Liver (tissue), 9 donors: ENCODE data around the gene RPS27A. TPM values are rescaled to one million over a fixed set of nuclear protein-coding genes. Genes with fewer than 3 reads are reported as not detected.

Experiments
- DNase-seq: peaks from one replicate; pipeline ENCODE4 v3.0.0-alpha.2; 2017; ENCODE audit warnings: low spot score
- H3K27ac ChIP-seq, 2 donors: one replicate each; pipeline ENCODE4 v1.7.0; 2013; ENCODE audit warnings: inconsistent platforms in 2 of 2, low read length in 2 of 2, control low read depth in 1 of 2, low read depth in 1 of 2, mild to moderate bottlenecking in 1 of 2
- H3K27me3 ChIP-seq, 4 donors: one replicate each; pipeline versions ENCODE4 v1.6.1 to v1.7.0; 2013; ENCODE audit warnings: low read length in 3 of 4, inconsistent platforms in 1 of 4, mild to moderate bottlenecking in 1 of 4, moderate library complexity in 1 of 4; ENCODE audit not compliant: control insufficient read depth in 4 of 4, insufficient read depth in 4 of 4
- H3K36me3 ChIP-seq, 4 donors: one replicate each; pipeline versions ENCODE4 v1.6.1 to v1.7.0; 2013; ENCODE audit warnings: low read length in 3 of 4, mild to moderate bottlenecking in 3 of 4, low read depth in 1 of 4, moderate library complexity in 1 of 4; ENCODE audit not compliant: control insufficient read depth in 4 of 4, insufficient read depth in 3 of 4
- H3K4me1 ChIP-seq, 4 donors: one replicate each; pipeline versions ENCODE4 v1.6.1 to v1.7.0; 2013; ENCODE audit warnings: low read length in 3 of 4, mild to moderate bottlenecking in 3 of 4, moderate library complexity in 1 of 4; ENCODE audit not compliant: control insufficient read depth in 4 of 4, insufficient read depth in 4 of 4
- H3K4me3 ChIP-seq, 3 donors: one replicate each; pipeline versions ENCODE4 v1.6.1 to v1.7.0; 2013; ENCODE audit warnings: low read length in 3 of 3, control low read depth in 1 of 3, low read depth in 1 of 3, mild to moderate bottlenecking in 1 of 3
- H3K9ac ChIP-seq, 2 donors: one replicate each; pipeline ENCODE4 v1.7.0; 2013; ENCODE audit warnings: low read length in 2 of 2, mild to moderate bottlenecking in 2 of 2, moderate library complexity in 2 of 2, control low read depth in 1 of 2, low read depth in 1 of 2
- H3K9me3 ChIP-seq, 4 donors: one replicate each; pipeline versions ENCODE4 v1.6.1 to v1.7.0; 2013; ENCODE audit warnings: low read length in 3 of 4; ENCODE audit not compliant: control insufficient read depth in 4 of 4
- EGR1 ChIP-seq, 2 donors: IDR thresholded peaks; 2 replicates each; pipeline ENCODE4 v1.6.1; 2016 to 2018; ENCODE audit warnings: antibody characterized with exemption in 2 of 2, low read depth in 2 of 2
- FOXA2 ChIP-seq: IDR thresholded peaks from 2 replicates; pipeline ENCODE4 v1.6.1; 2016; ENCODE audit warnings: antibody characterized with exemption
- GABPA ChIP-seq, 2 donors: IDR thresholded peaks in 1 of 2; conservative IDR thresholded peaks in 1 of 2; 2 replicates each; pipeline ENCODE4 v1.6.1; 2016; ENCODE audit warnings: antibody characterized with exemption in 2 of 2, mild to moderate bottlenecking in 1 of 2, moderate library complexity in 1 of 2
- HNF4A ChIP-seq, 2 donors: conservative IDR thresholded peaks; 2 replicates each; pipeline ENCODE4 v1.6.1; 2016; ENCODE audit warnings: antibody characterized with exemption in 2 of 2, mild to moderate bottlenecking in 2 of 2
- HNF4G ChIP-seq: IDR thresholded peaks from 2 replicates; pipeline ENCODE4 v1.6.1; 2016; ENCODE audit warnings: antibody characterized with exemption
- JUND ChIP-seq, 2 donors: IDR thresholded peaks; 2 replicates each; pipeline ENCODE4 v1.6.1; 2016; ENCODE audit warnings: antibody characterized with exemption in 2 of 2
- RAD21 ChIP-seq, 2 donors: IDR thresholded peaks; 2 replicates each; pipeline ENCODE4 v1.6.1; 2016; ENCODE audit warnings: antibody characterized with exemption in 2 of 2, mild to moderate bottlenecking in 2 of 2
- SP1 ChIP-seq: IDR thresholded peaks from 2 replicates; pipeline ENCODE4 v1.6.1; 2018; ENCODE audit warnings: antibody characterized with exemption, mild to moderate bottlenecking
- TAF1 ChIP-seq: conservative IDR thresholded peaks from 2 replicates; pipeline ENCODE4 v1.6.1; 2016; ENCODE audit warnings: antibody characterized with exemption, mild to moderate bottlenecking
- YY1 ChIP-seq: IDR thresholded peaks from 2 replicates; pipeline ENCODE4 v1.6.1; 2016; ENCODE audit warnings: antibody characterized with exemption, mild to moderate bottlenecking
- WGBS: extraction: QIAGEN DNeasy Blood & Tissue Kit; methylation state at CpG from one replicate; pipeline ENCODE4 v1.1.7; 2013; 5-methylcytosine and 5-hydroxymethylcytosine counted together
- polyA plus RNA-seq, 2 donors: library from polyadenylated mRNA; stranded (reverse) in 1 of 2; unstranded in 1 of 2; fragments of 200-250 nt in 1 of 2; fragments of >200 nt in 1 of 2; fragmentation: Nextera tagmentation in 1 of 2; extraction: Ambion mirVana in 1 of 2; gene quantifications; one replicate each; pipeline versions ENCODE4 v1.2.1 to v1.2.3, GENCODE V29; 2013 to 2015
- total RNA-seq, 2 donors: library from RNA; depleted of rRNA; stranded (reverse); fragments of >200 nt; gene quantifications; one replicate each; pipeline ENCODE4 v1.2.3, GENCODE V29; 2014
- TF ChIP-seq, protein P1 (sequence below): IDR thresholded peaks from 2 replicates; pipeline ENCODE4 v1.6.1; 2016; ENCODE audit warnings: antibody characterized with exemption
- TF ChIP-seq, protein P2 (sequence below): fragments of 150-350 bp; IDR thresholded peaks from 2 replicates; pipeline ENCODE4 v1.5.1; 2017; ENCODE audit warnings: improper control_type of control experiment, low read depth, low read length; ENCODE audit not compliant: missing input control
- TF ChIP-seq, protein P3 (sequence below): IDR thresholded peaks from 2 replicates; pipeline ENCODE4 v1.6.1; 2016; ENCODE audit warnings: antibody characterized with exemption
- TF ChIP-seq, protein P4 (sequence below): IDR thresholded peaks from 2 replicates; pipeline ENCODE4 v1.6.1; 2016; ENCODE audit warnings: antibody characterized with exemption
- donor health status: healthy.
- donor health status: healthy.
- donor health status: healthy.
- donor health status: healthy.
- donor health status: healthy.

RPS27A gene
- total and polyA plus RNA-seq, 4 donors: 225 to 655 (median 490) TPM

DNA sequence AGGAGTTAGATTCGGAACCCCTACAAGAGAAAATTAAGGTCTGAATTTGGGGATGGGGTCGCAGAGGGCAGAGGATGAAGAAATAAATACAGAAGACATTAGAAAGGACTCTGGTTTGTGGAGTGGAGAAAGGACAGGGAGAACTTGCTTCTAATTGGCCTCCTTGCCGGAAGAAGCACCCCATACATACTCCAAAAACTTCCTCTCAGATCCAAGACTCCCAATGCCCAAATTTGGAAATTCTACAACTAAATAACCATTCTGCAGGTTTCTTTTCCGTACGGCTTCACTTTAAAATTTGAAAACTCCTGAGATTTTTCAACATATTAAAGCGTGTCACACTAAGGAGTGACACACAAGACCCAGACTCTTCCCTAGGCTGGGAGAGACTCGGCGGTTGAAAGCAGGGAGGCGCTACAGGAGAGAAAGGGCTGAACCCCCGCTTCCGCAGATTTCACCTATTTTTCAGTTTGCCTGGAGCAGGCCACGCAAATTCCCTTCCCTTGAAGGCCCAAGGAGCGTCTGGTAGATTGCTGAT, 873 bp upstream of the RPS27A start:
- Histone ChIP-seq H3K36me3 (peaks cover 7 to 22% (median 18%) of the 10 kb centered on the region in 4 donors), H3K4me1 (peaks cover 2 to 21% (median 11%) of the 10 kb centered on the region in 4 donors), H3K27me3 (no peaks in the 10 kb centered on the region), H3K4me3 (peak overlapping the region; percentile 69 to 99 (median 98)), H3K9ac (peak overlapping the region; percentile 62 to 79), H3K27ac (peak overlapping the region; percentile 89 to 96), H3K9me3 (no peaks in the 10 kb centered on the region)
- no peak for DNase-seq
- 9% methylated on average over 13 of the region's 13 CpGs for WGBS
- TF ChIP-seq, protein P1, sequence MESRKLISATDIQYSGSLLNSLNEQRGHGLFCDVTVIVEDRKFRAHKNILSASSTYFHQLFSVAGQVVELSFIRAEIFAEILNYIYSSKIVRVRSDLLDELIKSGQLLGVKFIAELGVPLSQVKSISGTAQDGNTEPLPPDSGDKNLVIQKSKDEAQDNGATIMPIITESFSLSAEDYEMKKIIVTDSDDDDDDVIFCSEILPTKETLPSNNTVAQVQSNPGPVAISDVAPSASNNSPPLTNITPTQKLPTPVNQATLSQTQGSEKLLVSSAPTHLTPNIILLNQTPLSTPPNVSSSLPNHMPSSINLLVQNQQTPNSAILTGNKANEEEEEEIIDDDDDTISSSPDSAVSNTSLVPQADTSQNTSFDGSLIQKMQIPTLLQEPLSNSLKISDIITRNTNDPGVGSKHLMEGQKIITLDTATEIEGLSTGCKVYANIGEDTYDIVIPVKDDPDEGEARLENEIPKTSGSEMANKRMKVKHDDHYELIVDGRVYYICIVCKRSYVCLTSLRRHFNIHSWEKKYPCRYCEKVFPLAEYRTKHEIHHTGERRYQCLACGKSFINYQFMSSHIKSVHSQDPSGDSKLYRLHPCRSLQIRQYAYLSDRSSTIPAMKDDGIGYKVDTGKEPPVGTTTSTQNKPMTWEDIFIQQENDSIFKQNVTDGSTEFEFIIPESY: no peak
- TF ChIP-seq, protein P2, sequence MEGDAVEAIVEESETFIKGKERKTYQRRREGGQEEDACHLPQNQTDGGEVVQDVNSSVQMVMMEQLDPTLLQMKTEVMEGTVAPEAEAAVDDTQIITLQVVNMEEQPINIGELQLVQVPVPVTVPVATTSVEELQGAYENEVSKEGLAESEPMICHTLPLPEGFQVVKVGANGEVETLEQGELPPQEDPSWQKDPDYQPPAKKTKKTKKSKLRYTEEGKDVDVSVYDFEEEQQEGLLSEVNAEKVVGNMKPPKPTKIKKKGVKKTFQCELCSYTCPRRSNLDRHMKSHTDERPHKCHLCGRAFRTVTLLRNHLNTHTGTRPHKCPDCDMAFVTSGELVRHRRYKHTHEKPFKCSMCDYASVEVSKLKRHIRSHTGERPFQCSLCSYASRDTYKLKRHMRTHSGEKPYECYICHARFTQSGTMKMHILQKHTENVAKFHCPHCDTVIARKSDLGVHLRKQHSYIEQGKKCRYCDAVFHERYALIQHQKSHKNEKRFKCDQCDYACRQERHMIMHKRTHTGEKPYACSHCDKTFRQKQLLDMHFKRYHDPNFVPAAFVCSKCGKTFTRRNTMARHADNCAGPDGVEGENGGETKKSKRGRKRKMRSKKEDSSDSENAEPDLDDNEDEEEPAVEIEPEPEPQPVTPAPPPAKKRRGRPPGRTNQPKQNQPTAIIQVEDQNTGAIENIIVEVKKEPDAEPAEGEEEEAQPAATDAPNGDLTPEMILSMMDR: no peak

DNA sequence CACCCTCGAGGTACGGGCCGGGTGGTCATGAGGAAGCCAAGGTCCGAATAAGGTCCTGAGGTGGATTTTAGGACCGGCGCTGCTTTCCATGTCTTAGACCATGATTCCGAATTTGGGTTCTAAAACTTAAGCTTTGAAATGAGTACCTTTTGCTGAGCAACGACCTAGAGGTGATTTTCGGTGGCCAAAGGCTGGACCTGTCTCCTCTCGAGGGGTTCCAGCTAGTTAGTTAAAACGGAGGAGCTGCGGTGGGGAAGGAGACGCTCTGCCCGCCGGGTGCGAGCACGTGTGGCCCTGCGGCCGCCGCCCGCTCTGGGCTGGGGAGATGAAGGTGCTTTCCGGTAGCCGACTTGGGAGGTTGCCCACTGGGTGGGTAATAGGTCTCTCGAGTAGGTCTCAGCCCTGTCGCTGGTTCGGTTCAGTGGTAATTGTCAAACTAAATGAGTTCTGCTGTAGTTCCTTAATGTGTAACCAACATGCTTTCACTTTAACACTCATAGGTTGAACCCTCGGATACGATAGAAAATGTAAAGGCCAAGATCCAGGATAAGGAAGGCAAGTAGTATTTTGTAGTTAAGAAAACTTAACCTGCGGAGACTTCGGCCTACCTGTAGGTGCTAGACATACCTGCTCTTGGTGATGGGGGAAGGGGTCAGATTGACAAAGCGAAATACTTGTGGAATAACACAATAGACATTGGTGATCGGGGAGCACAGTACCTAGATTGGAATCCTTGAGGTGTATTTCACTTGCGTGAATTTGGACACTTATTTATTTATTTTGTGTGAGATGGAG, 572 bp downstream of the RPS27A start:
- H3K9me3 ChIP-seq: no peaks in the 10 kb centered on the region
- H3K27ac ChIP-seq: peak overlapping the region; percentile 89 to 96
- 6% methylated on average over 33 of the region's 33 CpGs for WGBS
- H3K9ac ChIP-seq: peak overlapping the region; percentile 91 to 98
- peak; percentile 52 for DNase-seq
- H3K36me3 ChIP-seq: peaks cover 7 to 25% (median 23%) of the 10 kb centered on the region in 4 donors
- H3K4me3 ChIP-seq: peak overlapping the region; percentile 69 to 99 (median 98)
- peaks cover 2 to 21% (median 11%) of the 10 kb centered on the region in 4 donors for H3K4me1 ChIP-seq
- H3K27me3 ChIP-seq: no peaks in the 10 kb centered on the region
- TF ChIP-seq, protein P3, sequence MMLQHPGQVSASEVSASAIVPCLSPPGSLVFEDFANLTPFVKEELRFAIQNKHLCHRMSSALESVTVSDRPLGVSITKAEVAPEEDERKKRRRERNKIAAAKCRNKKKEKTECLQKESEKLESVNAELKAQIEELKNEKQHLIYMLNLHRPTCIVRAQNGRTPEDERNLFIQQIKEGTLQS: no peak
- TF ChIP-seq FOXA2: no peak
- TF ChIP-seq RAD21 (IDR thresholded peaks at IDR 0.05): no peak
- TF ChIP-seq, protein P1: no peak
- TF ChIP-seq, protein P2: no peak
- no peak for TF ChIP-seq GABPA (IDR thresholded peaks at IDR 0.05 in 1 of 2, conservative IDR thresholded peaks at IDR 0.05 in 1 of 2)
- no peak for TF ChIP-seq HNF4A (conservative IDR thresholded peaks at IDR 0.05)
- TF ChIP-seq YY1: no peak
- TF ChIP-seq SP1: no peak
- TF ChIP-seq TAF1: no peak
- TF ChIP-seq EGR1 (IDR thresholded peaks at IDR 0.05; ENCODE audit: low read depth in 2 of 2): no peak
- no peak for TF ChIP-seq HNF4G
- TF ChIP-seq, protein P4, sequence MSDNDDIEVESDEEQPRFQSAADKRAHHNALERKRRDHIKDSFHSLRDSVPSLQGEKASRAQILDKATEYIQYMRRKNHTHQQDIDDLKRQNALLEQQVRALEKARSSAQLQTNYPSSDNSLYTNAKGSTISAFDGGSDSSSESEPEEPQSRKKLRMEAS: no peak
- TF ChIP-seq JUND (IDR thresholded peaks at IDR 0.05): no peak
